HG03442 (cell line): Measurements from ENCODE around the gene RTCA.
"Not testable (repeated sequence)": the region's sequence is repeated elsewhere in the genome, so short reads cannot be mapped to it uniquely, and the experiment has no call there.

Source experiments
- ATAC-seq: cut with Tn5 transposase; IDR thresholded peaks from one replicate; pipeline ENCODE4 v1.9.1; 2021; ENCODE audit warnings: mild to moderate bottlenecking, moderate library complexity; ENCODE audit not compliant: unreplicated experiment

Gene RTCA

DNA sequence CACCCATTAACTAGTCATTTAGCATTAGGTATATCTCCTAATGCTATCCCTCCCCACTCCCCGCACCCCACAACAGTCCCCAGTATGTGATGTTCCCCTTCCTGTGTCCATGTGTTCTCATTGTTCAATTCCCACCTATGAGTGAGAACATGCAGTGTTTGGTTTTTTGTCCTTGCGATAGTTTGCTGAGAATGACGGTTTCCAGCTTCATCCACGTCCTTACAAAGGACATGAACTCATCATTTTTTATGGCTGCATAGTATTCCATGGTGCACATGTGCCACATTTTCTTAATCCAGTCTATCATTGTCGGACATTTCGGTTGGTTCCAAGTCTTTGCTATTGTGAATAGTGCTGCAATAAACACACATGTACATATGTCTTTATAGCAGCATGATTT is 7.6 kb upstream of the RTCA start:
- ATAC-seq: not testable (repeated sequence)

DNA sequence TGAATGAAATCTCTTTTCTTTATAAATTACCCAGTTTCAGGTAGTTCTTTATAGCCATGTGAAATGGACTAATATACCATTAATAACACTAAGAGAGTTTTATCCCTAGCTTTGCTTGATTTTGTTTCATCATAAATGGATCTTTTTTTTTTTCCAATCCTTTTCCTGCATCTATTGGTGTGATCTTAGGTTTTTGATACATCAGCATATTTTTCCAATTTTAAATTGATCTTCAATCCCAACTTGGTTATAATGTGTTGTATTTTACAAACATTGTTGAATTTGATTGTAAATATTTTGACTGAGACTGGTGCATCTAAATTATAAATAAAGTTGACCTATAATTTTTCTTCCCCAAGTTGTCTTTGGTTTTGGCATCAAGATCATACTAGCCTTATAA is 4.3 kb upstream of the RTCA start:
- no peak for ATAC-seq

DNA sequence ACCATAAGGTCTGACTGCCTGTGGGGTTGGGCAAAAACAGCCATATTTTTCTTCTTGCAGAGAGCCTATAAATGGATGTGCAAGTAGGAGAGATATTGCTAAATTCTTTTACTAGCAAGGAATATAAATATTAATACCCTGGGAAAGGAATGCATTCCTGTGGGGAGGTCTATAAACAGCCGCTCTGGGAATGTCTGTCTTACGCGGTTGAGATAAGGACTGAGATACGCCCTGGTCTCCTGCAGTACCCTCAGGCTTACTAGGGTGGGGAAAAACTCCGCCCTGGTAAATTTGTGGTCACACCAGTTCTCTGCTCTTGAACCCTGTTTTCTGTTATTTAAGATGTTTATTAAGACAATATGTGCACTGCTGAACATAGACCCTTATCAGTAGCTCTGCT is 1.9 kb upstream of the RTCA start:
- not testable (repeated sequence) for ATAC-seq

DNA sequence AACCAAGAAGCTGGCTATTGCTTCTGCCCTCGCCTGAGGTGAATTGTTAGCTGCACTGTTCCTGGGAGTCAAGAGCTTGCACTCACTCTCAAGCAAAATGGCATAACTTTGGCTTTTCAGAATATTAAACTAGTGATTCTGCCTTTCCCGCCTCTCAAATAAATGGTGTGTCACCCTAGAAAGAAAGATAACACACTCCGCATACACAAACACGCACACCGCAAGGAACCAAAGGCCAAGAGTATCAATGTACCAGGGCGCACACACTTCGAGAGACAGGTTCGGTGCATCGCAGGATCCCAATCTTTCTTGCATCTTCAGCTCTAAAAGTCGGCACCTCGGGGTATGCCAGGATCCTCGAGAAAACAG is 470 bp upstream of the RTCA start:
- ATAC-seq: peak; percentile 25

DNA sequence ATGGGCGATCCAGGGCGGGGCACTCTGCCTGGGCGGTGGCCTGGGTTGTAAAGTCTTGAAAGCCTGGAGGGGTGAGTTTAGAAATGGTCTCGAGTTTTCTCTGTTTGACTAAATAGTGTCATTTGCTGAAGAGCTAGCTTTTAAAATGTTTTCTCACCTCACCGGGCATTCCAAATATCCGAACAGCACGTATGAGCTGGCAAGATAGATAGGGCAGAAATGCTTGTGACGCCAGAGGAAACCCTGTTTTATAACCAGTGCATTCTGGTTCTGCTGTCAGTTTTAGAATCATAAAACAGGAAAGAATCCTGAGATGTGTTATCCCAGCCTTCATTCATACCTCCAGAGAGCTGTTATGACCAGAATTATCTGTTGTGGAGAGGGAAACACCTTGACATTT is 725 bp downstream of the RTCA start:
- ATAC-seq: peak; percentile 17

DNA sequence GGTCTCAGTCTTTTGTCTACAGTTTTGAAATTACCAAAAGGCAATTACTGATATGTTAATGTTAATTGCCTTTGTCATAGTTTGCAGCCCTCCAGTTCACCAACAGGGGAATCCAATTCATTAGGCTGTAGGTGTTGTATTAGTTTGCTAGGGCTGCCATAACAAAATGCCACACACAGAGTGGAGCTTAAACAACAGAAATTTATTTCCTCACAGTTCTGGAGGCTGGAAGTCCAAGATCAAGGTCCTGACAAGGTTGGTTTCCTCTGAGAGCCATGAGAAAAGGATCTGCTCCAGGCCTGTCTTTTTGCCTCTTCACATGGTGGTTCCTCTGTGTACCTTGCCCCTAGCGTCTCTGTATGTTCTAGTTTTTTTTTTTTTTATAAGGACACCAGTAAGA is 1.3 kb downstream of the RTCA start:
- no peak for ATAC-seq

DNA sequence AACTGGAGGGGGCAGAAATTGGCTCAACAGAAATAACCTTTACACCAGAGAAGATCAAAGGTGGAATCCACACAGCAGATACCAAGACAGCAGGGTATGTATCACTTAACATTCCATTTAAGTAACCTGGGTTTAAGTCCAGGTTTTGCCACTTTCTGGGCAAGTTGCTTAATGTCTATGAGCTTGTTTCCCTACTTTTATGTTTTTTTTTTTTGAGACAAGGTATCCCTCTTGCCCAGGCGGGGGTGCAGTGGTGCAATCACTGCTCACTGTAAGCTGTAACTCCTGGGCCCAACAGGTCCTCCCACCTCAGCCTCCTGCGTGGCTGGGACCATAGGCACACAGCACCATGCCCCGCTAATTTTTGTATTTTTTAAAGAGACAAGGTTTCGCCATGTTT is 2.2 kb downstream of the RTCA start:
- ATAC-seq: no peak

DNA sequence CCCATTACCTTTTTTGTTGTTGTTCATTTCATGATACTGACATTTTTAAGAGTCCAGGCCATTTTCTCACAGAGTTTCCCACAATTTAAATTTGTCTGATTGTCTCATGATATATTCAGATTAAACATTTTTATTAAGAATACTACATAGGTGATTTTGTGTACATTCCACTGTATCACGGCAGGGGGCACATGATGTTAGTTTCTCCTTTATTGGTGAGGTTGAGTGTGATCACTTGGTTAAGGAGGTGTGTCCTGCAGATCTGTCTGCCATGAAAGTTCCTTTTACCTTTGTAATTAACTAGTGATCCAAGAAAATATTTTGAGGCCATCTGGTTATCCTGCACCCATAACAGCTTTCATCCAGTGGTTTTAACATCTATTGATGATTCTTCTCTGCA is 11.8 kb downstream of the RTCA start:
- no peak for ATAC-seq

DNA sequence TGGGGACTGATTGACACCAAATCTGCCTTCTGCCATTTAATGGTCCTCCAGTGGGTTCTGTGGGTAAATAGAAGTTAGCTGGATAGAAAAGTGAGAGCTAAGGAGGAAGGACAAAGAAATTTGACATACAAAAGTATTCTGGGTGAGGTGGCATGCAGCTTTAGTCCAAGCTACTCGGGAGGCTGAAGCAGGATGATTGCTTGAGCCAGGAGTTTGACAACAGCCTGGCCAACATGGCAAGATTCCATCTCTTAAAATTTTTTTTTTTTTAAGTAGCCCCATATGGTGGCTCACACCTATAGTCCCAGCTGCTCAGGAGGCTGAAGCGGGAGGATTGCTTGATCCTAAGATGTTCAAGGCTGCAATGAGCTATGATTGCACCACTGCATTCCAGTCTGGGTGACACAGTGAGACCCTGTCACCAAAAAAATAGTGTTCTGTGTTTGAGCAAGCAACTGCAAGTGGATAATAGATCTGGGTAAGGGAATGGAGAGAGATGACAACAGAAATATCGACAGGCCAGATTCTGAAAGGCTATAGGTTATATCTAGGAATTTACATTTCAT is 13.4 kb downstream of the RTCA start:
- ATAC-seq: no peak

DNA sequence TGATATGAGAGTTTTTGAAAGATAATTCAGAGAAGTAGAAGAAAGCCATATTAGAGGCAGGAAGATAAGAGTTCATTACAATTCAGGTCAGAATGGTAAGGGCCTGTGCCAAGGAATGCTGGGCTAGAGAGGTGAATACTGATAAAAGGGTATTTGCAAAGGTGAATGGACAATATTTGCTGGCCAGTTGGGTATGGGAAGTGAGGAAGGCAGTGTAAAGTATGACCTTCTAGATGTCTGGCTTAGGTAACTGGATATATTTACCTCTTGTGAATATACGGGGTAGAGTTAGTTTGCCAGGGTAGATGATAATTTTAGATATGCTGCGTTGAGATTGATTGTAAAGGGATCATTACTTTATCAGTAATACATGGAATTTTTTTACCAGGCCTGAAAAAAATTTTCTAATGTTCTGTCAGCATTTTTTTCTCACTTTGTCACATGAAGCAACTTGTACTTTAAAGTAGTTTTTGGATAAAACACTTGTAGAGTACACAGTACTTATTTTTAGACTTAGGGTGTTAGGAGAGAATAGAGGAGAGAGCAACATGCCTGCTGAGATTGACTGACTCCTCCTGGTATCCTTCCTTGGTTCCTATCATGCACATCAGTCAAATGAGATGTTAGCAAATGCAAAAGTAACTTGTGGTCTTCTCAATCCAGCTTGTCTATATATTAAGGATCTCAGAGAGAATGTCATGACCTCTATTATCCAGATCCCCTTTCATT is 14.1 kb downstream of the RTCA start:
- no peak for ATAC-seq

DNA sequence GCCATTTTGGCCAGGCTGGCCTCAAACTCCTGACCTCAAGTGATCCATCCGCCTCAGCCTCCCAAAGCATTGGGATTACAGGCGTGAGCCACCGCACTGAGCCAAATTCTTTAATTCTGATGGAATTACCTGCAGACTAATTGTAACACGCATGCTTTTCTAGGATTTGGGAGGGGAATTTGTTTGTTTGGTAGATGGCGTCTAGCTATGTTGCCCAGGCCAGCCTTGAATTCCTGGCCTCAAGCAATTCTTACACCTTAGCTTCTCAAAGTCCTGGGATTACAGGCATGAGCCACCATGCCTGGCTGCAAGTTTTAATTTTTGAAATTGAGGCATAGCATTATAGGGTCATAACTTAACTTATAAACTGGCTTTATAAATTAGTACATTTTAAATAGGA is 18.6 kb downstream of the RTCA start:
- no peak for ATAC-seq

DNA sequence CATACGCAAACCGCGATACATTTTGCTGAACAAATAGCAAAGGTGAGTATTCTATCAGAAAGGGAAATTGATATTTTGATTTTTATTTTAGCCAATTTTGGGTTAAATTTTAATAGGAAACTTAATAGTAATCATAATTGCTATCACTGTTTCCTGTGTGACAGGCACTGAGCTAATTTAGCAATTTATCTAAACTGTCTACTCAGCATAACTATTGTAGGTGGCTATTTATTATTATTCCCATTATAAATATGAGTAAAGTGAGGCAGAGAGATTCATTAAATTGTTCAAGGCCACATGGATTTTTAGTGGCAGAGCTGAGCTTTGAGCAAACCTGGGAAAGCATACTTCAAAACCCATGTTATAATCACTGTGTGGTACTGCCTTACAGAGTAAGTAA is 21.1 kb downstream of the RTCA start:
- no peak for ATAC-seq

DNA sequence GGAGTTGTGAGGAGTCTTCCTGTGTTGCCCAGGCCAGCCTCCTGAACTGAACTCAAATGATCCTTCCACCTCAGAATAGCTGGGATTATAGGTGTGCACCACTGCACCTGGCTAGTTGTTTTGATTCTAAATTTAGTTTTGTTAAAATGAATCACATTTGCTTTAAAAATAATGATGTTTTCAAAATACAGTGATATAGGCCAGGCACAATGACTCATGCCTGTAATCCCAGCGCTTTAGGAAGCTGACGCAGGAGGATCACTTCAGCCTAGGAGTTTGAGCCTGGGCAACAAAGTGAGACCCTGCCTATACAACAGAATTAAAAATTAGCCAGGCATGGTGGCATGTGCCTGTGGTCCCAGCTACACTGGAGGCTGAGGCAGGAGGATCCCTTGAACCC is 24.3 kb downstream of the RTCA start:
- ATAC-seq: no peak

DNA sequence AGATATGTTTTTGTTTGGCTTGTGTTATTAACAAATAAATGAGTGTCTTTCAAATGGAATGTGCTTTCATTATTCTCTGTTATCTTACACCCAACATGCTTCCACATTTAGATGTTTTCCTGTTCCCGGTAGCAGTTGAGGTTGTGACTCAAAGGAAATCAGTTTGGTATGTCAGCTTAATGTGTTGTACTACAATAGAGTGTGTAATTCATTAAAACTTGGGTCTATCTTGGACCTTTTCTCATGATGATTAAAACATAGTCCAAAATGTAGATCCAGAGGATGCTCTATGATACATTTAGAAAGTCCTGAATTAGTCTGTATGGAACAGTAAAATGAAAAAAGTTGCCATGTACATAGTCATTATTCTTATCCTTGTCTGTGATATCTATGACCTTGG is 26.7 kb downstream of the RTCA start:
- no peak for ATAC-seq

DNA sequence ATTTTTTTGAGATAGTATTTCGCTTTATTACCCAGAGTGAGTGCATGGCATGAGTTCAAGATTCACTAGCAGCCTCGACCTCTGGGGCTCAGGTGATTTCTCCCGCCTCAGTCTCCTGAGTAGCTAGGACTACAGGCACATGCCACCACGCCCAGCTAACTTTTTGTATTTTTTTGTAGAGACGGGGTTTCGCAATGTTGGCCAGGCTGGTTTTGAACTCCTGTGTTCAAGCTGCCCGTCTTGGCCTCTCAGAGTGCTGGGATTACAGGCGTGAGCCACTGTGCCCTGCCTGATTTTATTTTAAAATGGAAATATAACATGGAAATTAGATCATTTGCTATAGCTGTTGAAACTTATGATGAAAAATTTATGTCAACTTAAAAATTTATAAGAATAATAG is 30.1 kb downstream of the RTCA start:
- no peak for ATAC-seq

DNA sequence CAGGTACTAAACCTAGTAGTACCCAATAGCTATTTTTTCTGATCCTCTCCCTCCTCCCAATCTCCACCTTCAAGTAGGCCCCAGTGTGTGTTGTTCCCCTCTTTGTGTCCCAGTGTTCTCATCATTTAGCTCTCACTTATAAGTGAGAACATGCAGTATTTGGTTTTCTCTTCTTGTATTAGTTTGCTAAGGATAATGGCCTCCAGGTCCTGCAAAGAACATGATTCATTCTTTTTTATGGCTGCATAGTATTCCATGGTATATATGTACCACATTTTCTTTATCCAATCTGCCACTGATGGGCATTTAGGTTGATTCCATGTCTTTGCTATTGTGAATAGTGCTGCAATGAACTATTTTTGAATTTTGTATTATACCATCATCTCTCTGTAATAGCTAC is 31.0 kb downstream of the RTCA start:
- not testable (repeated sequence) for ATAC-seq

DNA sequence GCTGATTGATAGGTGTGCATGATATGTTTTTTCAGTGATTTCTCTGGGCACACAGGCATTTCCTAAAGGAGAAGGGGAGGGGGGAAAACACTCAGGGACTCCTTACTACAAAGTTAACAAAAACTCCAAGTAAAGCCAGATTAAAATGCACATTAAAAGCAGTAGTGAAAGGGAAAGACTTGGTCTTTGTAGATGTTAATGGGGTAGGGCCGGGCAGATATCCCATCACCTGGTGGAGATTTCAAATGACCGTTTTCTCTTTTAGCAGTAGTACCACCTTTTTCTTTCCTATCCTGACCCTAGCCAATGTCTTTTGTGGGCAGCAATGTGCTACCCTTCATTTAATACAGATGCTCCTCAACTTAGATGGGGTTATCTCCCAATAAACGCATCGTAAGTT is 32.5 kb downstream of the RTCA start:
- no peak for ATAC-seq

DNA sequence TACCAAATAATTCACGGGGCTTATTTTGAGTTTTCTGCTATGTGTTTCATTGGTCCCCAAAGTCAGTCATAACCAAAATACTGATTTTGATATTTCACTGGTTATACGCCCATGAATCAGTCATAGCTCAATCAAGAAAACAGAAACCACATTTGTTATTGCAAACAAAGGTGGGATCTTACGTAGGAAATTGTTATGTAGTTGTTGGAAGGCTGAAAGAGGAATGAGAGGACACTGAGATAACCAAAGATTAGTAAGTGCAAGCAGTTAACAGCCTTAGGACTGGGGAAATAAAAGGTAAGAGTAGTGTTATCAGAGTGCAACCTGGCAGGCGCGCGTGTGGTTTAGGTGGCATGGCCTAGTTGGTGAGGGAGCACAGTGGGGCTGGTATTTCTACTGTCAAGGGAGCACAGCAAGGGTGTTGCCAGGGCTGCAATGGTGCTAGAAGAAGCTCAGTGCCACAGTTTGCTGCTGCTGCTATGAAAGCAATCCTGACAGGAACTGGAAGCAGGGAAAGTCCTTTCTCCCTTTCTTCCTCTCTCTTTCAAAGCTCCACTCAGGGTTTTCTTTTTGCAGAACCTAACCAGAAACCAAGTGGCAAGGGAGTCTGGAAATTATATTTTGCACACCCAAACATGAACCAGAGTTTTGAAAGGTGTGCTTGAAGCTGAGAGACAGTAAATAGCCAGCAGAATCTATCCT is 33.7 kb downstream of the RTCA start:
- no peak for ATAC-seq

DNA sequence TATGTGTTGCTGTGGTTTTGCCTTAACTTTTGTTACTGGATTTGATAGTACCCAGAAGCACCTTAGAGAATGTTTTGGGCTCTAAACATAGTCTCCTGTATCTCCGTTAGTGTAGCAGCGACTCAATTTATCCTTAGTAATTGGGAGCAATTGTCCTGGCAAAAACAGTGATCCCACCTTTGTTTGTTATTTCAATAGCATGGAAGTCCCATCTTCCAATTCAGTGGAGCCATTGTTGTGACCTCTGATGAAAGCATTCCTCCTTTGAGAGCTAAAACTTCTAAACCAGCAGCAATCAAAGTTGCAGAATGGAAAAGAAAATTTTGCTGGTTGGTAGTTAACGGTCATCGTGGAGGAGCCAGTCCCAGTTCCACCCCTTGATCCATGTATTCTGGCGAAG is 34.7 kb downstream of the RTCA start:
- no peak for ATAC-seq

DNA sequence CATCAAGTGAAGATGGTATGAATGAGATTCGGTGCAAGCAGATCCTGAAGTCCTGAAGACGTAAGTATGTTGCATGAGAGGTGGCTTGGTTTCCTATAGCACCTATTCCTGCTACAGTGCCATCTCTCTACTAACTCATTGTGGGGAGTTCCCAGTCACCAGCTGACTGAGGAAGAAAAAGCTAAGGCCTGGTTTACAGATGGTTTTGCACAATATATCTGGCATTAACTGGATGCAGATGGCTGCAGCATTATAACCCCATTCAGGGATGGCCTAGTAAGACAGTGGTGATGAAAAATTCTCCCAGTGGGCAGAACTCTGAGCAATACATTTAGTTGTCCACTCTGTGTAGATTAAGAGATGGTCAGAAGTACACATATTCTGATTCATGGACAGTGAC is 36.7 kb downstream of the RTCA start:
- no peak for ATAC-seq

DNA sequence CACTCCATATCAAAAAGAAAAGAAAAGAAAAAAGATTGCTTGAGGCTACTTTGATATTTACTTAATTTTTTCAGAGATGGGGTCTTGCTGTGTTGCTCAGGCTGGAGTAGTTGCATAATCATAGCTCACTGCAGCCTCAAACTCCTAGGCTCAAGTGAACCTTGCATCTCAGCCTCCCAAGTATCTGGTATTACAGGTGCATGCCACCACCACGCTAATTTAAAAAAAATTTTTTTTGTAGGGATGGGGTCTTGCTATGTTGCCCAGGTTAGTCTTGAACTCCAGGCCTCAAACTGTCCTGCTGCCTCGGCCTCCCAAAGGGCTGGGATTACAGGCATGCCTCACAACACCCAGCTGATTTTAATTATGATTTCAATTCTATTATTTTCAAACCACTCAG is 38.2 kb downstream of the RTCA start:
- no peak for ATAC-seq

DNA sequence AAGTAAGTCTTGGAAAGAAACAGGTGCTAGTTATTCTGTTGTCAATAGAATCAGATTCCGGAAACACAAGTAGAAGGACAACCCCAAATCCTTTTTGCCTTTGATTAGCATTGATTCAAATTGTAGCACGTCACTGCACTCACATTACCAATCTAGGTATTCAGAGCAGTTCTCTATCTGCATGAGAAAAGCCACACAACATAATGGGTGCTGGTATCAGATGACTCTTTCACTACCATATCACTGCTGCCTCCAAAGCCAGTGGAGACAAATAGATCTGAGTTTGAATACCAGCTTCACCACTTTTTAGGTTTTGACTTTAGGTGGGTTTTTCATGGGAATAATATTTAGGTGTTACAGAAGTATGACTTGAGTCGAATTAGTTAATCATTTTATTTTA is 38.9 kb downstream of the RTCA start:
- ATAC-seq: no peak

DNA sequence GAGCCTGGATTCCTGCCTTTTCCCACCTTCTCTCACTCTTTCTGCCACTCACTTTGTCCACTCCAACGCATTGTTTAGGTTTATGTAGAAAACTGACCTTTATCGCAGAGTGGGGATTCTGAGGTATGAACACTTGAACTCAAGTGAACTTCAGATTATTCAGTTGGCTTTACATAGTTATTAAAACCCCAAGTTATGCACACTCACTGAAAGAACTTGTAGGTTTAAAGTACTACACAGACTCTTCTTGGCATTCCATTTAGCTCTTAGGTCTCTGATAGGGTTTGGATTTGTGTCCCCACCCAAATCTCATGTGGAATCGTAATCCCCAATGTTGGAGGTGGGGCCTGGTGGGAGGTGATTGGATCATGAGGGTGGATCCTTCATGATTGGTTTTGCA is 39.9 kb downstream of the RTCA start:
- no peak for ATAC-seq
